HG02642 (cell line): Measurements from ENCODE around the gene RALGAPA2.

ENCODE experiments used
- ATAC-seq: cut with Tn5 transposase; IDR thresholded peaks from one replicate; pipeline ENCODE4 v1.9.1; 2021; ENCODE audit warnings: mild to moderate bottlenecking; ENCODE audit not compliant: unreplicated experiment, poor library complexity

RALGAPA2 gene

GRCh38 chr20:20505554-20505953 lies 206.9 kb downstream of the RALGAPA2 start:
- ATAC-seq: peak; percentile 75

GRCh38 chr20:20503777-20504530 lies 208.5 kb downstream of the RALGAPA2 start:
- ATAC-seq: no peak

GRCh38 chr20:20501128-20501527 lies 211.3 kb downstream of the RALGAPA2 start:
- no peak for ATAC-seq

- ATAC-seq: no peak
Observed at GRCh38 chr20:20500312-20500711, 212.1 kb downstream of the RALGAPA2 start.

GRCh38 chr20:20499439-20499838 lies 213.0 kb downstream of the RALGAPA2 start:
- no peak for ATAC-seq

- ATAC-seq: no peak
Observed at GRCh38 chr20:20498076-20498861, 214.2 kb downstream of the RALGAPA2 start.

GRCh38 chr20:20497242-20497978 lies 215.0 kb downstream of the RALGAPA2 start:
- peak; percentile 52 for ATAC-seq

GRCh38 chr20:20495729-20496503 lies 216.5 kb downstream of the RALGAPA2 start:
- ATAC-seq: no peak

- no peak for ATAC-seq
Observed at GRCh38 chr20:20493701-20494100, 218.7 kb downstream of the RALGAPA2 start.

- no peak for ATAC-seq
Observed at GRCh38 chr20:20492521-20493332, 219.7 kb downstream of the RALGAPA2 start.

- ATAC-seq: no peak
Observed at GRCh38 chr20:20491784-20492264, 220.6 kb downstream of the RALGAPA2 start.

- ATAC-seq: no peak
Observed at GRCh38 chr20:20491110-20491783, 221.2 kb downstream of the RALGAPA2 start.

- no peak for ATAC-seq
Observed at GRCh38 chr20:20490673-20491072, 221.8 kb downstream of the RALGAPA2 start.

- ATAC-seq: peak; percentile 40
Observed at GRCh38 chr20:20489648-20490341, 222.6 kb downstream of the RALGAPA2 start.

- ATAC-seq: peak; percentile 78
Observed at GRCh38 chr20:20489054-20489453, 223.4 kb downstream of the RALGAPA2 start.

- no peak for ATAC-seq
Observed at GRCh38 chr20:20488388-20488787, 224.1 kb downstream of the RALGAPA2 start.

- ATAC-seq: no peak
Observed at GRCh38 chr20:20487811-20488210, 224.6 kb downstream of the RALGAPA2 start.

- ATAC-seq: no peak
Observed at GRCh38 chr20:20483328-20483727, 229.1 kb downstream of the RALGAPA2 start.
